Panc1 (cell line): ENCODE data around the gene NEGR1. TPM values are rescaled to one million over a fixed set of nuclear protein-coding genes. Genes with fewer than 3 reads are reported as not detected.

Experiments used
- ATAC-seq: fragments of 200-7000 bp; cut with Tn5 transposase; 2 replicates; pipeline ENCODE4 v1.9.1; 2020; ENCODE audit warnings: mild to moderate bottlenecking, moderate library complexity
- BruUV-seq: library from RNA; stranded (reverse); fragments of 400-500 nt; replicated peaks from 2 replicates; lab custom pipeline; 2021; lab: Mats Ljungman, UMichigan
- CTCF ChIA-PET: fragments of 300-600 bp; sonication (Branson Sonifier 250); formaldehyde crosslinking; loops from one replicate; lab custom pipeline; 2022; ENCODE audit warnings: antibody characterized with exemption; lab: Charles Lee
- POLR2A ChIA-PET: fragments of 300-600 bp; sonication (Branson Sonifier 250); formaldehyde crosslinking; loops from one replicate; lab custom pipeline; 2022; ENCODE audit warnings: antibody characterized with exemption; lab: Charles Lee
- DNase-seq: peaks from one replicate; pipeline ENCODE4 v3.0.0-alpha.2; 2010; ENCODE audit warnings: low read depth, low spot score
- H3K27ac ChIP-seq: 2 replicates; pipeline ENCODE4 v1.5.1; 2011; ENCODE audit warnings: mild to moderate bottlenecking, low read length, inconsistent platforms
- H3K27me3 ChIP-seq: fragments of 200-500 bp; sonication (Bioruptor generic); 2 replicates; pipeline ENCODE4 v1.6.0; 2014; ENCODE audit warnings: low read length, inconsistent platforms; ENCODE audit not compliant: control insufficient read depth, insufficient read depth
- H3K36me3 ChIP-seq: fragments of 200-500 bp; sonication (Bioruptor generic); 2 replicates; pipeline ENCODE4 v1.5.1; 2014; ENCODE audit warnings: inconsistent platforms, mild to moderate bottlenecking, low read length, moderate library complexity; ENCODE audit not compliant: control insufficient read depth, insufficient read depth
- H3K4me1 ChIP-seq: 2 replicates; pipeline ENCODE4 v1.5.1; 2011; ENCODE audit warnings: inconsistent platforms, mild to moderate bottlenecking, low read length, moderate library complexity; ENCODE audit not compliant: control insufficient read depth, insufficient read depth
- H3K4me3 ChIP-seq, 2 experiments: 2 replicates each; pipeline ENCODE4 v1.5.1; 2011 to 2012; ENCODE audit warnings: low read depth in 2 of 2, low read length in 2 of 2, mild to moderate bottlenecking in 2 of 2, inconsistent platforms in 1 of 2, moderate library complexity in 1 of 2
- H3K9me3 ChIP-seq: fragments of 200-500 bp; sonication (Bioruptor generic); 2 replicates; pipeline ENCODE4 v1.5.1; 2014; ENCODE audit warnings: low read depth, mild to moderate bottlenecking, inconsistent platforms, low read length, moderate library complexity; ENCODE audit not compliant: control insufficient read depth, insufficient read depth
- POLR2AphosphoS5 ChIP-seq: IDR thresholded peaks from 2 replicates; pipeline ENCODE4 v1.6.1; 2012; ENCODE audit warnings: mild to moderate bottlenecking, low read depth, low read length, moderate library complexity
- REST ChIP-seq, 2 experiments: IDR thresholded peaks; 2 replicates each; pipeline ENCODE4 v1.6.1; 2011 to 2012; ENCODE audit warnings: low read depth in 2 of 2, control low read depth in 1 of 2, low read length in 1 of 2, mild to moderate bottlenecking in 1 of 2, moderate library complexity in 1 of 2; ENCODE audit not compliant: insufficient read depth in 1 of 2
- SIN3A ChIP-seq: IDR thresholded peaks from 2 replicates; pipeline ENCODE4 v1.6.1; 2012; ENCODE audit warnings: low read depth, mild to moderate bottlenecking, low read length, moderate library complexity, borderline replicate concordance; ENCODE audit not compliant: insufficient read depth
- TCF7L2 ChIP-seq: IDR thresholded peaks from 2 replicates; pipeline ENCODE4 v1.6.1; 2011; ENCODE audit warnings: mild to moderate bottlenecking, low read depth, low read length, inconsistent platforms
- in situ Hi-C: cut with HindIII; loops from 2 replicates; pipeline ENCODE4 v1.10.0; 2016; ENCODE audit warnings: low sequenced_read_pairs, low pct_unique_long_range_greater_than_20kb
- intact Hi-C: fragments of 100-400 bp; cut with micrococcal nuclease; formaldehyde crosslinking; loops from one replicate; pipeline ENCODE4 v1.10.0; 2022; ENCODE audit not compliant: unreplicated experiment
- total RNA-seq: library from RNA; stranded (reverse); gene quantifications from one replicate; pipeline ENCODE4 v1.2.1, GENCODE V29; 2021; ENCODE audit not compliant: unreplicated experiment
- TF ChIP-seq, protein P1 (sequence below): fragments of 450-650 bp; IDR thresholded peaks from 2 replicates; pipeline ENCODE4 v1.5.1; 2017; ENCODE audit warnings: mild to moderate bottlenecking

The NEGR1 gene
- total RNA-seq, 1 experiment from 2014 or later: 2.7 TPM

DNA sequence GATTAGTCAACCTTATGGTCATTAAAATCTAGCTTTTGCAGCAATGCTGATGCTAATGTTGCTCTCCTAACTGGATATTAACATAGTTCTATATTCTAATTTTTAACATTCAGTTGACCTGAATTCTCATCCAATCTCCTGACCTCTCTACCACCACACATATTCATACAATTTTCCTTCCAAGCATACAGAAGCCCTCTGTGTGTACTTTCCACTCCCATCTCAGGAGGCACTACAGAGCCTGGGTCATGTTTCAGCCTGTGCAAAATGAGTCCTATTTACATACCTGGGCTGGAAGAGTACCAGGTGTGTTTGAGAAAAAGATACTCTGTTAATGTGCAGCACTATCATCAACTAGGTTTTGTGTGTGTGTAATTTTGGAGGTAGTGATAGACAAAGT, 486.3 kb downstream of the NEGR1 start:
- DNase-seq (no peak), ATAC-seq (no peak)
- no peaks in the 10 kb centered on the region for H3K9me3 ChIP-seq
- intact Hi-C loops: no loop called here
- no peaks in the 10 kb centered on the region for H3K4me1 ChIP-seq
- H3K4me3 ChIP-seq: no peak overlapping the region
- no peaks in the 10 kb centered on the region for H3K36me3 ChIP-seq
- ChIA-PET CTCF (no interaction called here), POLR2A (no interaction called here)
- TF ChIP-seq POLR2AphosphoS5 (no peak), REST (IDR thresholded peaks at IDR 0.05; ENCODE audit: insufficient read depth in 1 of 2, low read depth in 2 of 2, low read length in 1 of 2) (no peak), TCF7L2 (no peak), SIN3A (no peak)
- TF ChIP-seq, protein P1, sequence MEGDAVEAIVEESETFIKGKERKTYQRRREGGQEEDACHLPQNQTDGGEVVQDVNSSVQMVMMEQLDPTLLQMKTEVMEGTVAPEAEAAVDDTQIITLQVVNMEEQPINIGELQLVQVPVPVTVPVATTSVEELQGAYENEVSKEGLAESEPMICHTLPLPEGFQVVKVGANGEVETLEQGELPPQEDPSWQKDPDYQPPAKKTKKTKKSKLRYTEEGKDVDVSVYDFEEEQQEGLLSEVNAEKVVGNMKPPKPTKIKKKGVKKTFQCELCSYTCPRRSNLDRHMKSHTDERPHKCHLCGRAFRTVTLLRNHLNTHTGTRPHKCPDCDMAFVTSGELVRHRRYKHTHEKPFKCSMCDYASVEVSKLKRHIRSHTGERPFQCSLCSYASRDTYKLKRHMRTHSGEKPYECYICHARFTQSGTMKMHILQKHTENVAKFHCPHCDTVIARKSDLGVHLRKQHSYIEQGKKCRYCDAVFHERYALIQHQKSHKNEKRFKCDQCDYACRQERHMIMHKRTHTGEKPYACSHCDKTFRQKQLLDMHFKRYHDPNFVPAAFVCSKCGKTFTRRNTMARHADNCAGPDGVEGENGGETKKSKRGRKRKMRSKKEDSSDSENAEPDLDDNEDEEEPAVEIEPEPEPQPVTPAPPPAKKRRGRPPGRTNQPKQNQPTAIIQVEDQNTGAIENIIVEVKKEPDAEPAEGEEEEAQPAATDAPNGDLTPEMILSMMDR: no peak
- BruUV-seq: no TSS peak
- no peak overlapping the region for H3K27ac ChIP-seq
- H3K27me3 ChIP-seq: no peaks in the 10 kb centered on the region
- in situ Hi-C loops: no loop called here

DNA sequence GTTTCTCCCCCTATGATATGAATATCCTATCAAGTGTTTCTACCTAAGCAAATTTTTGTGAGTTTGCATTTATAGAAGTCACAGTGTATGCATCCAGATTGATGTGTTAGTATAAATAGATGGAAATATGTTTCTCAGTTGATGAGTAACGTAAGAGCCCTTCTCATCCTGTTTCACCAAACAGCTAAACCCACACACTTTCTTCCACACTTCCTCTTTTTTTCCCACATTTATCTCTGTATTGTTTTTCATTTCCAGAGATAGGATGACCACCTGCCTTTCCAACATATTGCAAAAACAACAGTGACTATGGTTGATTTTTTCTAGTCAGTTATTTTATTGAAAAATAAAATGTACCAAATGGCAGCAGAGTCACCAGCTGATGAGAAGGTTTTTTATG, 490.1 kb downstream of the NEGR1 start:
- in situ Hi-C loops: no loop called here
- intact Hi-C loops: no loop called here
- ATAC-seq (no peak), DNase-seq (no peak)
- no peaks in the 10 kb centered on the region for H3K36me3 ChIP-seq
- ChIA-PET CTCF (no interaction called here), POLR2A (no interaction called here)
- TF ChIP-seq TCF7L2: no peak
- TF ChIP-seq POLR2AphosphoS5: no peak
- no peak for TF ChIP-seq SIN3A
- TF ChIP-seq, protein P1: no peak
- no peak for TF ChIP-seq REST (IDR thresholded peaks at IDR 0.05; ENCODE audit: insufficient read depth in 1 of 2, low read depth in 2 of 2, low read length in 1 of 2)
- no peaks in the 10 kb centered on the region for H3K27me3 ChIP-seq
- H3K9me3 ChIP-seq: no peaks in the 10 kb centered on the region
- no peak overlapping the region for H3K27ac ChIP-seq
- no peaks in the 10 kb centered on the region for H3K4me1 ChIP-seq
- H3K4me3 ChIP-seq: no peak overlapping the region
- BruUV-seq: no TSS peak
